Bronchial epithelial cell (primary cell): ENCODE data around the gene SEMA3G. TPM values are rescaled to one million over a fixed set of nuclear protein-coding genes. Genes with fewer than 3 reads are reported as not detected.

Source experiments
- DNase-seq: peaks from one replicate; pipeline ENCODE4 v3.0.0-alpha.2; 2010; ENCODE audit warnings: low read depth
- FAIRE-seq: peaks from 2 replicates; lab custom pipeline; 2011; peaks lifted over from hg19 to GRCh38; lab: Jason Lieb, UNC
- H3K27me3 ChIP-seq: 2 replicates; pipeline ENCODE4 v1.5.1; 2011; ENCODE audit warnings: low read length; ENCODE audit not compliant: control insufficient read depth, insufficient read depth
- H3K36me3 ChIP-seq: 2 replicates; pipeline ENCODE4 v1.5.1; 2011; ENCODE audit warnings: low read length; ENCODE audit not compliant: control insufficient read depth, insufficient read depth
- H3K4me3 ChIP-seq: 2 replicates; pipeline ENCODE4 v1.5.1; 2011; ENCODE audit warnings: mild to moderate bottlenecking, low read depth, low read length, control low read depth
- total RNA-seq: library from RNA; depleted of rRNA; stranded (reverse); fragments of >200 nt; gene quantifications from 2 replicates; pipeline ENCODE4 v1.2.1, GENCODE V29; 2014
- TF ChIP-seq, protein P1 (sequence below): IDR thresholded peaks from 2 replicates; pipeline ENCODE4 v1.5.1; 2011; ENCODE audit warnings: mild to moderate bottlenecking, moderate library complexity, low read length, control low read depth, inconsistent platforms; ENCODE audit not compliant: insufficient read depth, severe bottlenecking

The SEMA3G gene
- total RNA-seq, 1 donor from 2014 or later = under 0.01 TPM

DNA sequence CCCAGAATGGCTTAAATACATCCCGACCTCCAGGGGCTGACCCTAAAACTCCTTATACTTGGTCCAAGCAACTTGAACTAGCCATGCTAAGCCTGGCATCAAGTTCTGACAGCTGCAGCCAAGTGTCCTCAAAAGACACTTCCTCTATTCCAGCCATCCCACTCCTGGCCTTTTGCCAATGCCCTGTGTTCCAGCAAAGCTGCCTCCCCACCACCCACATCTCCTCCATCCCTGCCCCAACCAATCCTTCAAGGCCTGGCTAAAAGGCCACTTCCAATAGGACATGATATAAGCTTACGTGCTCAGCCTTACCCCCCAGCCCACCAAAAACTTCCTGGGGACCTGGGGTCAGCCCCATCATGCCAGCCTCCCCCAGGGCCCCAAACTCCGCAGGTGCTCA, 40.9 kb downstream of the SEMA3G start:
- Histone ChIP-seq H3K36me3 (peaks cover 41% of the 10 kb centered on the region), H3K27me3 (no peaks in the 10 kb centered on the region), H3K4me3 (no peak overlapping the region)
- FAIRE-seq (no peak), DNase-seq (no peak)
- TF ChIP-seq, protein P1, sequence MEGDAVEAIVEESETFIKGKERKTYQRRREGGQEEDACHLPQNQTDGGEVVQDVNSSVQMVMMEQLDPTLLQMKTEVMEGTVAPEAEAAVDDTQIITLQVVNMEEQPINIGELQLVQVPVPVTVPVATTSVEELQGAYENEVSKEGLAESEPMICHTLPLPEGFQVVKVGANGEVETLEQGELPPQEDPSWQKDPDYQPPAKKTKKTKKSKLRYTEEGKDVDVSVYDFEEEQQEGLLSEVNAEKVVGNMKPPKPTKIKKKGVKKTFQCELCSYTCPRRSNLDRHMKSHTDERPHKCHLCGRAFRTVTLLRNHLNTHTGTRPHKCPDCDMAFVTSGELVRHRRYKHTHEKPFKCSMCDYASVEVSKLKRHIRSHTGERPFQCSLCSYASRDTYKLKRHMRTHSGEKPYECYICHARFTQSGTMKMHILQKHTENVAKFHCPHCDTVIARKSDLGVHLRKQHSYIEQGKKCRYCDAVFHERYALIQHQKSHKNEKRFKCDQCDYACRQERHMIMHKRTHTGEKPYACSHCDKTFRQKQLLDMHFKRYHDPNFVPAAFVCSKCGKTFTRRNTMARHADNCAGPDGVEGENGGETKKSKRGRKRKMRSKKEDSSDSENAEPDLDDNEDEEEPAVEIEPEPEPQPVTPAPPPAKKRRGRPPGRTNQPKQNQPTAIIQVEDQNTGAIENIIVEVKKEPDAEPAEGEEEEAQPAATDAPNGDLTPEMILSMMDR = no peak

DNA sequence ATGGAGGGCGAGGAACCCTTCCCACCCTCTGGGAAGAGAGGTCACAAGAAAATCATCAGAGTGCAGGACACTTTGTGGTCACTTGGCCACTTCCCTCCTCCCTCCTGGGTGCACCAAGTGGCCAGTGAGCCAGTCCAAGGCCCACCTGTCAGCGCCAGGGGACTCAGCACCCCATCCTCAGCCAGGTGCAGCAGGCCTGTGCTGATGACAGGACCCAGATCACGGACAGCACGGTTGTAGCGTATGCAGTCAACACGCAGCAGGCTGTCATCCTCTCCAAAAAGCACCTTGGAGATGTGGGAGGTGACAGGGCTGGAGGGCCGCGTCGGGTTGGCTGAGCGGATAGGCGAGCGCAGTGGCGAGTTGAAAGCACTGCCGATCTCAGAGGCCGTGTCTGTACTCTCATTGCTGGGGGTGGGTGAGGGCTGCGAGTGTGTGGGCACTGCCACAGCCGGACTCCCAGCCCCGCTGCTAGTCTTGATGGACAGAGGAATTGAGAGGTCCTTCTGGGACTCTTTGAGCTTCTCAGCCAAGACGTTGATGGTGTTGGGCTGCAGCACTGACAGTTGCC, 41.5 kb downstream of the SEMA3G start:
- Histone ChIP-seq H3K36me3 (peaks cover 39% of the 10 kb centered on the region), H3K4me3 (no peak overlapping the region), H3K27me3 (no peaks in the 10 kb centered on the region)
- DNase-seq (no peak), FAIRE-seq (no peak)
- TF ChIP-seq, protein P1 = no peak

DNA sequence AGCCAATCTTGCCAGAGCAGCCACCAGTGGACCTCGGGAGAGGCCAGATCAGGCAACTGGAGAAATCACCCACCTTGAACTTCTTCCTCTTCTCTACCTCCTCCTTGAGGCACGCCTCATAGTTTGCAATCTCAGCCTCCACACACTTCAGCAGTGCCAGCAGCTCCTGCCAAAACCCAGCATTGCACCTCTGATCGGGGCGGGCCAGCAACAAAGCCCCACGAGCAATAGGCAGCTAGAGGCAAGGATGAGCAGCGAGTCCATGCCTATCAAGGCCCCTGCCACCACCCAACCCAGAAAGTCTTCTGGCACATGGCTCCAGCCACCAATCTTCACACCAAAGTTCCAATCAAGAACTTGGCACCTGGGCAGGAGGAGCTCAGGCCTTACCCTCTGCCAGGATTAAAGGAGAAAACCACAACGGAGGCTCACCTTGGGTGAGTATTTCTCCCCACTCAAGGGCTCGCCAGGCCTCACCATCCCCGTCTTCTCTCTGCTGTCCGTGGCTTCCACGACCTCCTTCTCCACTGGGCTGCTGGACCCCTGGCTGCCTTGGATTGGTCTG, 42.1 kb downstream of the SEMA3G start:
- Histone ChIP-seq H3K4me3 (no peak overlapping the region), H3K36me3 (peaks cover 37% of the 10 kb centered on the region), H3K27me3 (no peaks in the 10 kb centered on the region)
- TF ChIP-seq, protein P1 = no peak
- FAIRE-seq (no peak), DNase-seq (no peak)

DNA sequence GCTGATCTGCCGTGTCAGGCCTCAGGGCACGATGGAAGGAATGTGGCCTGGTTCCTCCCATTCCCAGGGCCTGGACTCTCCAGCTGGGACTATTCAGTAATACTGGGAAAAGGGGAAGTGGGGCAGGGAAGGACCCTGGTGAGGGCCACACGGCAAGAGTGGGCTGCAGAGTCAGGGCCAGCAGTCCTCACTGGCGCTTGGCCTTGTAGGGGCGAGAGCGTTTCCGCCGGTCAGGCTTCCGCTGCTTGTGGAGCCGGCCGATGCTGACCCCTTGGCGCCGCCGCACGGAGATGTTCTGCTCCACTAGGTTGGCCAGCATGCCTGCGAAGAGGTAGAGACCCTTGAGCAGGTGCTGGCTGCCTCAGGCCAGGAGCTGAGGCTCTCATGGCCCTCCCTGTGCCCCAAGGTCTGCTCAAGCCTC, 42.8 kb downstream of the SEMA3G start:
- no peak for DNase-seq
- TF ChIP-seq, protein P1 = no peak
- peaks cover 37% of the 10 kb centered on the region for H3K36me3 ChIP-seq
- no peaks in the 10 kb centered on the region for H3K27me3 ChIP-seq
- no peak overlapping the region for H3K4me3 ChIP-seq
- no peak for FAIRE-seq

DNA sequence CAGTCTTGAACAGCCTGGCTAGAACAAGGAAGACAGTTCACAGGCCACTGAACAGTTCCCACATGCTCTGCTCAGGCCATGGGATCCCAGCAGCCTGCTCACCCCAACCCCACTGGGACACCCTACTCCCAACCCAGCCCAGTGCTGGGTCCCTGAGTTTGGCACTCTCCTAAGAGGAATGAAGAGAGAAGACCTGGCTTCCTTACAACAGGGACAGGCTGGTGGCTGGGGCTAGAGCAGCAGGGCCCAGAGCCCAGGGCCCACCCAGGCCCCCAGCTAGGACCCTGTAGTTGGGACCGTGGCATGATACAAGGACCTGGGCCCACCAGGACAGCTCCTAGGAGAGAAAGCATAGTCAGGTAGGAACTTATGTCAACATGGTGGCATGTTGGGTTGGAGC, 43.4 kb downstream of the SEMA3G start:
- Histone ChIP-seq H3K4me3 (no peak overlapping the region), H3K27me3 (no peaks in the 10 kb centered on the region), H3K36me3 (peaks cover 36% of the 10 kb centered on the region)
- FAIRE-seq (no peak), DNase-seq (no peak)
- TF ChIP-seq, protein P1 = no peak

DNA sequence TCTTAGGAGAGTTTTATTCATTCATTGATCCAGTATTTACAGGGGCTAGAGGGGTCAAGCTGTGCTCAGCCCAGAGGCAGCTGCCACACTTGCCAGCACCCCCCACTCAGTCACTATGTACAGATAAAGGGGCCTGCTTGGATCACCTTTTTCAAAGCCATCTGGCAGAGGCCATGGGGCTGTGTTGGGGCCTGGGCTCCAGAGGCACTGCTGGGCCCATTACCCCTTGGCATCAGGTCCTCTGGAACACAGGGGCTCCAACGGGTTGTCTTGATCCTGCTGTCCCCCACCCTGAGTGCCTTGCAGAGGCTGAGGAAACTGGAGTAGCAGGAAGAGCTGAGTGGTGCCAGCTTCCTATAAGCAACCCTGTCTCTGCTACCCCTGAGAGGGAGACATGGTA, 43.9 kb downstream of the SEMA3G start:
- TF ChIP-seq, protein P1 = no peak
- DNase-seq (no peak), FAIRE-seq (no peak)
- H3K4me3 ChIP-seq = no peak overlapping the region
- H3K36me3 ChIP-seq = peaks cover 36% of the 10 kb centered on the region
- H3K27me3 ChIP-seq = no peaks in the 10 kb centered on the region
